Stimulated activated naive CD8-positive, alpha-beta T cell treated with anti-CD3 and anti-CD28 coated beads, Interleukin-15, Interleukin-2, amounts not matched to agents 100 ng/mL and 50 ng/mL, for 24 hours (primary cell): ENCODE measurements around the gene ELFN1.

ENCODE experiments used
- H3K27ac Mint-ChIP-seq: one replicate; pipeline ENCODE4 v1.8.0; 2021; ENCODE audit warnings: mild to moderate bottlenecking, mixed read lengths
- H3K27me3 Mint-ChIP-seq: one replicate; pipeline ENCODE4 v1.8.0; 2021; ENCODE audit warnings: mixed read lengths
- H3K36me3 Mint-ChIP-seq: one replicate; pipeline ENCODE4 v1.8.0; 2021; ENCODE audit warnings: low read depth, mixed read lengths
- H3K4me1 Mint-ChIP-seq: one replicate; pipeline ENCODE4 v1.8.0; 2021; ENCODE audit warnings: low read depth, mixed read lengths
- H3K4me3 Mint-ChIP-seq: one replicate; pipeline ENCODE4 v1.8.0; 2021; ENCODE audit warnings: mild to moderate bottlenecking, mixed read lengths
- H3K9me3 Mint-ChIP-seq: one replicate; pipeline ENCODE4 v1.8.0; 2021; ENCODE audit warnings: mixed read lengths

The ELFN1 gene

DNA sequence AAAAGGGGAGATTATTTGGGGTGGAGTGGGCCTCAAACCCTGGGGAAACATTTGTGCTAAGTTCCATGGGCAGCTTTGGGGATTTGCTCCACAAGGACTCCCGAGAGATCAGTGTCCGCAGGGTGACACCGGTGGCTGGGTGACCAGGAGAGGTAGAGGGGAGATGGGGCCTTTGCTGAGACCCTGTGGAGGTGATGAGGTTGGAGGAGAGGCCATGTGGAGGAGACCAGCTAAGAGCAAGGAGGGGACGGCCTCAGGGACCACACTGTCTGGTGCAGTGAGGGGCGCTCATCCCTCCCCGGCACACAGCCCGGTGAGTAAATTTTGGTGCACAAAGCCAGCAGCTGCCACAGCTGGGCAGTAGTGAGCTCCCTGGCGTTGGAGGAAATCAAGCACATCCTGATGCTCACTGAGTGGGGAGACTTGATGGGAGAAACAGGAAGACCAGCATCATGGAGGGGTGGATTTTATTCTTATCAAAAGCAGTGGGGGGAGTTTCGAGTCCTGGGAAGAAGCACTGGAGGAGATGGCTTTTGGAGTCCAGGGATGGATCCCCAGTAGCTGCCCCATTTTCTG is 20.2 kb upstream of the ELFN1 start:
- no peaks in the 10 kb centered on the region for H3K36me3 Mint-ChIP-seq
- H3K9me3 Mint-ChIP-seq, result no peaks in the 10 kb centered on the region
- H3K27me3 Mint-ChIP-seq, result peaks cover 4% of the 10 kb centered on the region
- no peak overlapping the region for H3K4me3 Mint-ChIP-seq
- H3K4me1 Mint-ChIP-seq, result no peaks in the 10 kb centered on the region
- H3K27ac Mint-ChIP-seq, result no peak overlapping the region

DNA sequence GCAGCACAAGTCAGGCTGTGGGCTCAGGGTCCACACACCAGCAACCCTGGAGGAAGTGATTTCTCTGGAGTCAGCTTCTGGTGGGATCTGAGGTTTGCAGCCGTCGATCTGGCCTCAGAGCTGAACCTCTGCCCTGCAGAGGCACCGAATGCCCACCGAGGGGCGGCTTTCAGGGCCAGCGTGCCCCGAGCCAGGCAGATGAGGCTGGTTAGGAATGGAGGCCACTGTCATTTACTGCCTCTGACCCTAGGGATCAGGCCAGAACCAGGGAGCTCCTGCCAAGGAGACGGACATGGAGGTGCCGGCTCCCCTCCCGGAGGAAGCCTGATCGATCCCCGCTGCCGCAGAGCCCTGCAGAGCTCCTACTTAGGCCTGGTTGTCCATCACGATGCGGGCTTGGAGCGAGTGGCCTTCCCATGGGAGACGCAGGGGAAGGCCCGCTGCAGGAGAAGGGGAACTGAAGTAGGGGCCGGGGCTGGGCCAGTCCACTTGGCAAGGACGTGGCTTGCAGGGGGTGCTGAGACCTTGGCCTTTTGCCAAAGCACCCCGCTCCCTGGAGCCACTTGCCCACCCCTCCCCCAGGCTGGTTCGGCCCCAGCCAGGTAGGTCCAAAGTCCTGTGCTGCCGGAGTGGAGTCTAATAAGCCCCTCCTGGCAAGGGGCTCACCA is 19.6 kb upstream of the ELFN1 start:
- Mint-ChIP-seq H3K9me3 (no peaks in the 10 kb centered on the region), H3K4me1 (no peaks in the 10 kb centered on the region), H3K4me3 (no peak overlapping the region), H3K27me3 (peaks cover 4% of the 10 kb centered on the region), H3K27ac (no peak overlapping the region), H3K36me3 (no peaks in the 10 kb centered on the region)

DNA sequence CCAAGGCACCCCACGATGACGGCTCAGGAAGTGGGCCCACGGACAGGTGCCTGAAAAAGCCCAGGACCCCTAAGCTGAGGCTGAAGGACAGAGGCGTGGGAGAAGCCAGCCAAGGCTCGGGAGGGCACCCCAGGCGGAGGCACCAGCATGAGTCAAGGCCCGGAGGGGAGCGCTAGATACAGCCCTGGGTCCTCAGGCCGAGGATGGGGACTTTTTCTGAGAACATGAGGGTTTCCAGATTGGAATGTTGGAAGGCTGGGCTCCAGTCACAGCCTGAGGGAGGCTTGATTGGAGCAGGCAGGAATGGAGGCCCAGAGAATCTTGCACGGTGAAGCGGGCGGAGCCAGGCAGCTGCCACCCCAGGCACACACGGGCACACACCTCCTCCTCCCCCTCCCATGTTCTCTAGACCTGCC is 19.0 kb upstream of the ELFN1 start:
- Mint-ChIP-seq H3K36me3 (no peaks in the 10 kb centered on the region), H3K4me3 (no peak overlapping the region), H3K9me3 (no peaks in the 10 kb centered on the region), H3K27ac (no peak overlapping the region), H3K4me1 (no peaks in the 10 kb centered on the region), H3K27me3 (peaks cover 6% of the 10 kb centered on the region)

DNA sequence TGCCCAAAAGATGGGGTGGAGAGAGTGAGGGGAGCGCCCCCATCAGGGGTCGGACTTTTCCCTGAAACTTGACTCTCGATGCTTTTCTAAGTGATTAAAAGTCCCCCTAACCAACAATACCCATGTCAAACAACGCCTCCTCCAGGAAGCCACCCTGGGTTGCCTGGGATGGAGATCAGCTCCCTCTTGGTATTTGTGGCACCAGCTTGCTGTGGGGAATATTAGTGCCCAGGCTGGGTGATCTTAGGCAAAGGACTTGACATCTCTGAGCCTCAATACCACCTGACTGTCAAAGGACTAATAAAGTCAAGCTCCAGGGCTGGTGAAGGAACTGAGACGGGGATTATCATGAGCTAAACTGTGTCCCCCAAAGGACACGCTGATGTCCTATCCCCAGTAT is 18.2 kb upstream of the ELFN1 start:
- Mint-ChIP-seq H3K27ac (no peak overlapping the region), H3K36me3 (no peaks in the 10 kb centered on the region), H3K9me3 (no peaks in the 10 kb centered on the region), H3K27me3 (peaks cover 13% of the 10 kb centered on the region), H3K4me1 (no peaks in the 10 kb centered on the region), H3K4me3 (no peak overlapping the region)

DNA sequence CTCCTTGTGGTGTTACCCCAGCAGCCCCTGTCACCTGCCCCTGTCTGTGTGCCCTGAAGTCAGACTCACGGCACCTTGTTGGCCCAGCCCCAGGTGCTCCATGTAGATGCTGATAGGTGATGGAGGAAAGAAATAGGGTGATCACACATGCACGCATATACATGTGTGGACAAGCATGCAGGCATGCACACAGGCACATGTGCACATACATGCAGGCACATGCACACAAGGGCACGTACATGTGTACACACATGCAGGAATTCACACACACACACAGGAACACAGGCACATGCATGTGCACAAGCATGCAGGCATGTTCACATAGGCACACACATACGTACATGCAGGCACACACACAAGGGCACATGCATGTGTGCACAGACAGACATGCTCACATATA is 16.6 kb upstream of the ELFN1 start:
- Mint-ChIP-seq H3K4me1 (no peaks in the 10 kb centered on the region), H3K27ac (no peak overlapping the region), H3K9me3 (no peaks in the 10 kb centered on the region), H3K36me3 (no peaks in the 10 kb centered on the region), H3K27me3 (peaks cover 28% of the 10 kb centered on the region), H3K4me3 (no peak overlapping the region)

DNA sequence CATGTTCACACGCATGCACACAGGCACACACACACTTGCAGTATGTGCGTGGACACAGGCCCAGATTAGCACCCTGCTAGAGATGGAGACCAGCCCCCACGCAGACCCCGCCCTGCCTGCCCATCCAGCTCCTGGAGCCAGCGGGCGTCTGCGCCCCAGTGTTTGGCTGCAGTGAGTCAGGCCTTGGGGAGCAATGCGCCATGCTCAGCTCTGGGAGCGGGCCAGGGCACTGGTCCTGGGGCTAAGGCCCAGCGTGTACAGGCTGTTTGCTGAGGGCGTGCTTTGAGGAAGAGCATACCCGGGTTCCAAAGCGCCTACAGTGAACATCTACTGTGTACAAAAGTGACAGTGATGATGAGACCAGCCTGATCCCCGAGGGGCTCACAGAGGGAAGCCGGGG is 16.0 kb upstream of the ELFN1 start:
- Mint-ChIP-seq H3K4me1 (no peaks in the 10 kb centered on the region), H3K9me3 (no peaks in the 10 kb centered on the region), H3K27me3 (peaks cover 32% of the 10 kb centered on the region), H3K4me3 (no peak overlapping the region), H3K36me3 (no peaks in the 10 kb centered on the region), H3K27ac (no peak overlapping the region)

DNA sequence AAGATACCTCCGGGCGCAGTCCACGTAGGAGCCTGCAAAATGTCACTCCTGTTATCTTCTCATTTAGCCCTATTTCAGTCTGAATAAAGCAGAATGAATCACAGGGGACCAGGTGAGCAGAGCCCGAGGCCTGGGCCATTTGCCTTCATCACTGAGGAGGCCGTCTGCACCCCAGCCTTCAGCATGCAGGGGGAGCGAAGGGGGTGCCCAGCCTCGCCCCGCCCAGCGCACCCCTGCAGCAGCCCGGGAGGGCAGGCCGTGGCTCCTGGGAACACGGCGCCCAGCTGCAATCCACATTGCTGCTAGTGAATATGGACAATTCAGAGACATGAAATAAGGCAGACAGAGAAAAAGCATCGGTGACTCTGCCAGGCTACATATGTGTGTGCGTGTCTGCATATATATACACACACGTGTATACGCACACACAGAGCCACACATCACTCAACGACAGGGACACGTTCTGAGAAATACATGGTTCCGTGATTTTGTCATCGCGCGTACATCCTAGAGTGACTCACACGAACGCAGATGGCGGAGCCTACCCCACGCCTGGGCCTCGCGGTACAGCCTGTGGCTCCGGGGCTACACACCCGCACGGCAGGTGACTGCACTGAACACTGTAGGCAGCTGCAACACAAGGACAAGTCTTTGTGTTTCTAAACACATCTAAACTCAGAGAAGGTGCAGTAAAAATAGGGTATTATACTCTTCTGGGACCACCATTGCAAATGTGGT is 15.2 kb upstream of the ELFN1 start:
- H3K9me3 Mint-ChIP-seq, result no peaks in the 10 kb centered on the region
- H3K4me1 Mint-ChIP-seq, result no peaks in the 10 kb centered on the region
- H3K27me3 Mint-ChIP-seq, result peaks cover 29% of the 10 kb centered on the region
- no peak overlapping the region for H3K4me3 Mint-ChIP-seq
- H3K27ac Mint-ChIP-seq, result no peak overlapping the region
- H3K36me3 Mint-ChIP-seq, result no peaks in the 10 kb centered on the region

DNA sequence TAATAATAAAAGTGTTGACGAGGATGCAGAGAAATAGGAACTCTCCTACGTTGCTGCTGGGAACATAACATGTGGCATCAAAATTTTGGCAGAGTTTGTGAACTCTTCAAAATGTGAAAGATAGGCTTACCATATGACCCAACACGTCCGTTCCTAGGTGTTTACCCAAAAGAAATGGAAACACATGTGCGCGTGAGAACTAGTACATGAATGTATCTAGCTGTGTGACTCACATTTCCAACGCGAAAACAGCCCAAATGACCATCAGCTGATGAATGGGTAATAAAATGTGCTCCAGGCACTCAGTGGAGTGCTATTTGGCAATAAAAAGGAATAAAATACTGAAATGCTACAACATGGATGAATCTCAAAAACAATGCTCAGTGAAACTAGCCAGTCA is 10.4 kb upstream of the ELFN1 start:
- Mint-ChIP-seq H3K27ac (no peak overlapping the region), H3K36me3 (no peaks in the 10 kb centered on the region), H3K4me3 (no peak overlapping the region), H3K27me3 (peaks cover 59% of the 10 kb centered on the region), H3K4me1 (no peaks in the 10 kb centered on the region), H3K9me3 (no peaks in the 10 kb centered on the region)

DNA sequence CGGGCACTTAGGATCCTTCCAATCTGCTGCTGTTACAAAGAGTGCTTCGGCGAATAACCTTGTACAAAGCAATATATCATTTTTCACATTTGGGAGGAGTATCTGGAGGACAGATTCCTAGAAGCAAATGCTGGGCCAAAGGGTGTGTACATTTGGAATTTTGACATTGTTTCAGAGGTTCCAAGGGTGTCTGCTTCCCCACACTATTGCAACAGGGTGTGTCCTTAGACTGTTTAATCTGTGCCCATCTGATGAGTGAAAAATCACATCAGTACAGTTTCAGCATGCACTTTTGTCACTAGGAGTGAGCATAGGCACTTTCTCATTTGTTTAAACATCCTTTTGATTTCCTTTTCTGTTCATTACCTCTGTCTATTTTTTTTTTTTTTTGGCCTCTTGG is 8.6 kb upstream of the ELFN1 start:
- Mint-ChIP-seq H3K27me3 (peaks cover 53% of the 10 kb centered on the region), H3K36me3 (no peaks in the 10 kb centered on the region), H3K4me1 (no peaks in the 10 kb centered on the region), H3K27ac (no peak overlapping the region), H3K9me3 (no peaks in the 10 kb centered on the region), H3K4me3 (no peak overlapping the region)

DNA sequence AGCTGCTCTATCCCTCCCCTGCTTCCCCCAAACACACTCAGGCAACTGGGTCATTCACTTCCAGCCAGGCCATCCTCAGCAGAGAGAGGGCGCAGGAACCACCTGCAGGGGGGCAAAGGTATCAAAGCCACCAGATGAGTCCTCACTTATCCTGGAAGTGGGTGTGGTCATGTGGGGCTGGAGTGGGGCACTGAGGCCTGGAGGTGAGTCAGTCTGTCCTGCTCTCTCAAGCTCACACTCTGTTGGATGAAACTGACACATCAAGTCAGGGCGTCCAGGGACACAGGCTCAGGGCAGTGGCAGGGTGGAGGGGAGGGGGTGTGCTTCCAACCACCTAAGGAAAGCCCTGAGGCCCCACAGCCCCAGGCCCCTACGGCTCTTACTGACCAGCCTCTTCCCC is 8.0 kb upstream of the ELFN1 start:
- peaks cover 49% of the 10 kb centered on the region for H3K27me3 Mint-ChIP-seq
- no peaks in the 10 kb centered on the region for H3K9me3 Mint-ChIP-seq
- H3K4me1 Mint-ChIP-seq, result peaks cover 2% of the 10 kb centered on the region
- no peaks in the 10 kb centered on the region for H3K36me3 Mint-ChIP-seq
- H3K4me3 Mint-ChIP-seq, result no peak overlapping the region
- no peak overlapping the region for H3K27ac Mint-ChIP-seq

DNA sequence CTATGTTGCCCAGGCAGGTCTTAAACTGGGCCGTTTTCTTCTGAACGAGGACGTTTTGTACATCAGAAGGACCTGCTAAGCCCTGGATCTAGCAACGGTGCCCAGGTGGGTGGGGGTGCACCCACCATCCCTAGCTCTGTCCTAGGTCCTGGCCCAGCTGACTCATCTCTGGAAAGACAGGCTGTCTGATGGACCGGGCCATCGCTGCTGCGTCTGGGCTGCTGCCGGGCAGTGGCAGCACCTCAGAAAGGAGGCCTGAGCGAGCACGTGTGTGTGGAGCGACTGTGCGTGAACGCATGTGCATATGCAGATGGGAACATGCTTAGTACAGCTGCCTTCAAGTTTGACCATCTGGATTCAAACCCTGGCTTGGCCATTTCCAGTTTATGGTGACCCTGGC is 7.3 kb upstream of the ELFN1 start:
- peaks cover 3% of the 10 kb centered on the region for H3K4me1 Mint-ChIP-seq
- H3K9me3 Mint-ChIP-seq, result no peaks in the 10 kb centered on the region
- H3K27me3 Mint-ChIP-seq, result peaks cover 43% of the 10 kb centered on the region
- no peak overlapping the region for H3K27ac Mint-ChIP-seq
- no peaks in the 10 kb centered on the region for H3K36me3 Mint-ChIP-seq
- H3K4me3 Mint-ChIP-seq, result no peak overlapping the region

DNA sequence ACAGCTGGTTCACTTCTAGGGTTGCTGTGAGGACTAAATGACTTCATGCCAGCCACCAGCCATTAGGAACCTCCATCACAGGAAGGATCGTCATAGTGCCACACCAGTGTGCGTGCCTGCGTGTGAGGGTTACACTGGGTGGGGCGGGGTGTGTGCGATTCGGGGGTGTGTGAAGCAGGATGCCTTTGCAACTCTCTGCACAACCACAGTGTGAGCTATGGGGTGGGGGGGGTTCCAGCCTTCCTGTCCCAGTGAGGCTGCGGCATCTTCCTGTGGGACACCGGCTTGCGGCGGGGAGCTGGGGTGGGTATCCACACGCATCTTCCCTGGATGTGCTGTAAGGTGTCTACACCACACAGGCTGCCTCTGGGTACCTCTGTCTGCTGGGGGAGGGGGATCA is 6.9 kb upstream of the ELFN1 start:
- Mint-ChIP-seq H3K36me3 (no peaks in the 10 kb centered on the region), H3K9me3 (no peaks in the 10 kb centered on the region), H3K4me1 (peaks cover 7% of the 10 kb centered on the region), H3K27me3 (peaks cover 38% of the 10 kb centered on the region), H3K4me3 (no peak overlapping the region), H3K27ac (no peak overlapping the region)

DNA sequence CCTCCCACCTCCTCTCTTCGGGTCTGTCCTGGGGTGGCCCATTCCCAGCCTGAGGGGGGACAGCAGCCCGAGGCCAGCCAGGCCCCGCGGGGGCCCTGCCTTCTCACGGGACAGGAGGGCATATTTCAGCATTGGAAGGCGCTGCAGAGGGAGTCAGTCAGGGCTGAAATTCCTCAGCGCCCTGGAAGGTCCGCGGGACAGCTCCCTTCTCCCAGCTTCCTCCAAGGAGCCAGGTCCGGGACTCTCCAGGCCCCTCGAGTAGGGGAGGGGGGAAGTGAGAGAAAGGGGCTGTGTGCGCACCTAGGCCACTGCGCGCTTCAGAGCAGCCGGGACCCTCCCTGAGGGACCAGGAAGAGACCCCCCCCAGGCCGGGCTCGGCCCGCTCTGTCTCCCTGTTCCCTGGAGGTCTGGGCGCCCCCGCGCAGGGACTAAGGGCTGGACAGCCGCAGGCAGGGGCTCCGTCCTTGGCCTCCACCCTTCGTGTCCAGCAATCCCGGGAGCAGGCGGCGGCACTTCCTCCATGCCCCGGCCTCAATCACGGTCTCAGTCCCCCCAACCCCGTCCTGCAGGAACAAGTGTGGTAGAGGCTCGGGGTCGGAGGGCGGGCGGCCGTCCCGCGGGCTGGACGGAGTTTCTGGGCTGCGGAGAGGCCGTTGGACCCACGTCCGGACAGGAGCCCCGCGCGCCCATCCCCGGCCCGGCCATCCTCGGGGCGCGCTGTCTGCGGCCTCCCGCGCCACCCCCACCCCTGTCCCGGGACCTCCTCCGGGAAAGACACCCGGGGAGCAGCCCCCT is 6.0 kb upstream of the ELFN1 start:
- Mint-ChIP-seq H3K4me3 (no peak overlapping the region), H3K27me3 (peaks cover 34% of the 10 kb centered on the region), H3K9me3 (no peaks in the 10 kb centered on the region), H3K36me3 (no peaks in the 10 kb centered on the region), H3K27ac (no peak overlapping the region), H3K4me1 (peaks cover 12% of the 10 kb centered on the region)

DNA sequence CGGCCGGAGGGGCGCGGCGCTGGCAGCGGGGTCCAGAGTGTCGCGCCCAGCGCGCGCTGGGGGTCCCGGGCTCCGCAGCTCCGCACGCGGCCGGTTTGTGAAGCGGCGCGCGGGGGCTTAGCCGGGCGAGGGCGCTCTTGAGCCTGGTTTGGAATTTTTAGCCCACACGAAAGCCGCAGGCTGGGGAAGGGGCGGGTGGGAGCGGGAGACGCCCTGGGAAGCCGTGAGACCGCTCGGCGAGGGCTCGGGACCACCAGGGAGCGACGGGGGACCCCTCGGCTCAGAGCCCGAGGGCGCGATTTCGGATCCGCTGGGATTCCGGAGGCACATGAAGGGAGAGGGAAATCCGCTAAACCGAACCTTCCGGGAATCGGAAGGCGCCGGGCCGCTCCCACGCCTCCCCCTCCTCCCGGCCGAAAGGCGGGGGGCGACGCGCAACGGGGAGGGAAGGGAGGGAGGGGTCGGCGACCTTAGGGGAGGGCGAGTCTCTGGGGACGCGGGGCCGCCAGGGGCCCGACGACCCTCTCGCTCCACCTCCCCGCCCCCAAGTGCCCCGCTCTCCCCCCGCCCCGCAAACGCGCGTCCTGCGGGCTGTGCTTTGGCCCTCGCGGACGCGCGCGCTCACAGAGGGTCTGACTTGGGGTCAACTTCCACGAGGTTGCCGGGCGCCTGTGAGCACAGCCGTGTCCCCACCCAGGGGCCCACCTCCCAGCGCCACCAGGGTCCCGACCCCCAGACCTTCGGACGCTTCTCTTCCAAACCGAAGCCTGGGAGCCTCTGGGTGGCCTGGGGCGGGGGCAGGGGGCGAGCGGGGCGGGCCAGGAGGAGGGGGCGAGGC is 5.1 kb upstream of the ELFN1 start:
- Mint-ChIP-seq H3K4me1 (peaks cover 13% of the 10 kb centered on the region), H3K9me3 (no peaks in the 10 kb centered on the region), H3K27ac (no peak overlapping the region), H3K4me3 (no peak overlapping the region), H3K27me3 (peaks cover 36% of the 10 kb centered on the region), H3K36me3 (no peaks in the 10 kb centered on the region)
